ENCODE measurements around the gene MANBA.
A peak's percentile ranks its signal among the peaks of the same experiment; 100 is the strongest.
"Not testable (repeated sequence)": the region's sequence is repeated elsewhere in the genome, so short reads cannot be mapped to it uniquely, and the experiment has no call there.

Gene MANBA

GRCh38 chr4:102717448-102718092, 43.2 kb downstream of the MANBA start:
- POLR2A ChIA-PET = no interaction called here
- no peak for DNase-seq (ENCODE audit: extremely low spot score)
- CTCF ChIA-PET = interaction anchor here (1.1 to 1.5 kb wide), 5 partner anchors 10 to 39 kb away, joined by 3 to 5 read pairs (median 4); no protein-coding TSS in a partner anchor
- TF ChIP-seq CTCF (IDR thresholded peaks at IDR 0.05; ENCODE audit: control extremely low read depth, extremely low read depth, low read depth, missing control alignments) = no peak

GRCh38 chr4:102715057-102715456, 45.7 kb downstream of the MANBA start:
- ChIA-PET POLR2A (no interaction called here), CTCF (interaction anchor here (1.2 to 1.4 kb wide), 3 partner anchors 9 to 33 kb away, joined by 3 to 4 read pairs (median 4); no protein-coding TSS in a partner anchor)
- TF ChIP-seq CTCF (IDR thresholded peaks at IDR 0.05; ENCODE audit: control extremely low read depth, extremely low read depth, low read depth, missing control alignments) = peak; percentile 20
- no peak for DNase-seq (ENCODE audit: extremely low spot score)

- CTCF ChIA-PET, POLR2A ChIA-PET: not testable (repeated sequence)
These were observed 47.0 kb downstream of the MANBA start for GRCh38 chr4:102713774-102714173.

GRCh38 chr4:102713096-102713495, 47.7 kb downstream of the MANBA start:
- DNase-seq (ENCODE audit: extremely low spot score) = no peak
- TF ChIP-seq CTCF (IDR thresholded peaks at IDR 0.05; ENCODE audit: control extremely low read depth, extremely low read depth, low read depth, missing control alignments) = no peak
- POLR2A ChIA-PET = no interaction called here
- CTCF ChIA-PET = interaction anchor here (1.2 kb wide), 1 partner anchor 311 kb away, joined by 3 read pairs; no protein-coding TSS in a partner anchor

More at GRCh38 chr4:102713774-102714173, 47.0 kb downstream of the MANBA start:
- DNase-seq (ENCODE audit: extremely low spot score) = not testable (repeated sequence)

GRCh38 chr4:102710986-102711385, 49.8 kb downstream of the MANBA start:
- no peak for DNase-seq (ENCODE audit: extremely low spot score)
- CTCF ChIA-PET = interaction anchor here (1.1 kb wide), 1 partner anchor 14 kb away, joined by 3 read pairs; no protein-coding TSS in a partner anchor
- no peak for TF ChIP-seq CTCF (IDR thresholded peaks at IDR 0.05; ENCODE audit: control extremely low read depth, extremely low read depth, low read depth, missing control alignments)
- POLR2A ChIA-PET = no interaction called here

GRCh38 chr4:102709060-102709459, 51.7 kb downstream of the MANBA start:
- CTCF ChIA-PET; DNase-seq (ENCODE audit: extremely low spot score); POLR2A ChIA-PET: not testable (repeated sequence)

GRCh38 chr4:102707150-102707549, 53.6 kb downstream of the MANBA start:
- ChIA-PET POLR2A (no interaction called here), CTCF (interaction anchor here (1.6 kb wide), 1 partner anchor 8 kb away, joined by 4 read pairs; no protein-coding TSS in a partner anchor)
- DNase-seq (ENCODE audit: extremely low spot score) = no peak
- no peak for TF ChIP-seq CTCF (IDR thresholded peaks at IDR 0.05; ENCODE audit: control extremely low read depth, extremely low read depth, low read depth, missing control alignments)

Data from GM10248 (cell line).